Measurements from ENCODE around the gene ZNF45.

GRCh38 chr19:43895727-43896308, 39.3 kb downstream of the ZNF45 start:
- TF ChIP-seq CHD2 (IDR thresholded peaks at IDR 0.05; ENCODE audit: low read depth, low read length) (no peak), ZKSCAN5 (CRISPR knock-in tag; IDR thresholded peaks at IDR 0.05) (no peak), ZSCAN31 (CRISPR knock-in tag; IDR thresholded peaks at IDR 0.05; ENCODE audit: low read depth) (no peak), SMC3 (IDR thresholded peaks at IDR 0.05; ENCODE audit: low read length) (no peak), RAD21 (CRISPR knock-in tag; IDR thresholded peaks at IDR 0.05) (no peak), SP2 (CRISPR knock-in tag; IDR thresholded peaks at IDR 0.05) (no peak), RERE (CRISPR knock-in tag; IDR thresholded peaks at IDR 0.05; ENCODE audit: low read depth) (no peak), ATF6 (CRISPR knock-in tag; conservative IDR thresholded peaks at IDR 0.05) (no peak), TRIM22 (IDR thresholded peaks at IDR 0.05) (no peak), CTCF (CRISPR knock-in tag; IDR thresholded peaks at IDR 0.05) (no peak), RBM22 (optimal IDR thresholded peaks at IDR 0.05; ENCODE audit: low read length) (no peak)
